KOPT-K1 (cell line): Measurements from ENCODE around the gene CELF2.

ENCODE experiments used
- H3K27ac ChIP-seq: fragments of 200-600 bp; sonication (generic); 2 replicates; pipeline ENCODE4 v1.5.1; 2016; ENCODE audit warnings: antibody characterized with exemption, mild to moderate bottlenecking, low read depth, low read length; ENCODE audit not compliant: poor library complexity, severe bottlenecking
- H3K36me3 ChIP-seq: fragments of 200-600 bp; sonication (generic); 2 replicates; pipeline ENCODE4 v1.5.1; 2017; ENCODE audit warnings: antibody characterized with exemption, mild to moderate bottlenecking, low read length, moderate library complexity; ENCODE audit not compliant: insufficient read depth
- H3K9me3 ChIP-seq: fragments of 200-600 bp; sonication (generic); 2 replicates; pipeline ENCODE4 v1.5.1; 2017; ENCODE audit warnings: antibody characterized with exemption, low read length, mild to moderate bottlenecking; ENCODE audit not compliant: insufficient read depth, poor library complexity, severe bottlenecking

The CELF2 gene

DNA sequence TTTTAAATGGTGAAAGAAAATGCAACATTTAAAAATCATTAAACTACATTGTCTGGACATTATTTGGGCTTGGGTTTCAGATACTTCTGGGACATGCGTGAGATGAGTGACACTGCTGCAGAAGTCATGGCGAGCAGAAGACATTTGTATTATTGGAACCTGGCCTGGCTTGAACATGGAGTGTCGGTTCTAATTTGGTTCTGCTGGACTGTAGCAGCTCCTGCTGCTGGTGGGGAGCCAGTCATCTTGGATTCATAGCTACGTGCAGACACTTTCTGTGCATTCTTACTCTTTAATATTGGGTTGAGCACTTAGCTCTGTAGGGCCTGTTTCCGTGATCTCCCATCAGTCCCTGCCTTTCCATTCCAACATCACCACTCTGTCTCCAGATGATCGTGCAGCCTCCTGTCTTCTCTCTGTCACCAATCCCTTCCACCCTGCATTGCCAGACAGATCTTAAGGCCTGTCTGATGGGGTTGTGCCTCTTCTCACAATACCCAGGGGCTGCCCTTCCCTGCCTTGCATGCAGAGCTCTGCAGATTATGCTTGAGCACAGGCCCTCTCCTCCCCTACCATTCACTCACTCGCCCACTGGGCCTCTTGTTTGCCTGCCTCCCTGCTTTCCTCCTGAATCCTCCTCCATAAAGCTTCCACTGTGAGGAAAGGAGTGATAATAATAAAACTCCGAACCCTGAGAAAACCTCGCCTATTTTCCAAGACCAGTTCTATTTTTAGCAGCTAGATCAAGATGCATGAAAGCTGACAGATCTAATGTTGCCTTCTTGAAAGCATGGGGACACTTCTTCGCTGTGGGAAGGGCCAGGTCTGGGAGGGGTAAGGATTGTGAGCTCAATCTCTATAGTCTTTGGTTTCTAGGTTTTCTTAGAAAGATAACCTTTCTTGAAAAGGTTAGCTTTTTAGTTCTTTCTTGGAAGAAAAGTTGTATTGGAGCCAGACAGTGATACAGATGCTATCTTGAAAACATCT is 32.9 kb downstream of the CELF2 start:
- Histone ChIP-seq H3K9me3 (no peaks in the 10 kb centered on the region), H3K27ac (no peak overlapping the region), H3K36me3 (no peaks in the 10 kb centered on the region)

DNA sequence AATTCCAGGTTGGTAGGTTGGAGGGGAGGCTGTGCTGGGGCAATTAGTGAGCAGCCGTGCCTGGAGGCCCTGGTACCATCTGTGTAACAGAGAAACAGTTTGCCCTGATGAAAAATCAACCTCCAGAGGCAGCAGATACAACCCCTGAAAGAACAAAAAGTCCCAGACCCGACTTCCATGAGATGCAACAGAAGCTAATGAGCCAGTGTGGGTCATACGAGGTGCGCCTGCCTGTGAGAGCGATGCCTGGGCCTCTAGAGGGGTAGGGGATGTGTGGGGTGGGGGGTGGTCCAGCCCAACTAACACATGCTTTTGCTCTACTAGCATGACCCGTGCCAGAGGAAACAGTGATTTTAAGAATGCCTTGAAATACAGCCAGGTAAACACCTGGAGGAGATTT is 39.3 kb downstream of the CELF2 start:
- no peaks in the 10 kb centered on the region for H3K36me3 ChIP-seq
- H3K9me3 ChIP-seq, result peaks cover 3% of the 10 kb centered on the region
- H3K27ac ChIP-seq, result no peak overlapping the region

DNA sequence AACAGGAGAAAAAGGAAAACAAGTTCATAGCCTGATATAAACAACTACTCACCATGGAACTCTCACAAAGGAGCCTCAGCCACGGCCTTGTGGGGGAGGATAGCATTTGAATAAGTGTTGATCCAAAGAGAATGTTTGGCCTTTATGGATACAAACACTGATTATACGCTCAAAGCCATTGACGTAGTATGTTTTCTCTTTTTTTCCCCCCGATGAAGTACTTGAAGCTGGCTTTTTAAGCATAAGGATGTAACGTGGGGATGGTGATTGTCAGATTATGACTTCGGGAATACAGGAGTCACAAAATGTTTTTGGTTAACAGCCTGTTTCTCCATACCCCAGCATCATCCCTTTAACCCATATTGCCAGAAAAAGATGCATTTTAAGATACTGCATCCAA is 39.8 kb downstream of the CELF2 start:
- no peaks in the 10 kb centered on the region for H3K36me3 ChIP-seq
- peaks cover 5% of the 10 kb centered on the region for H3K9me3 ChIP-seq
- no peak overlapping the region for H3K27ac ChIP-seq

DNA sequence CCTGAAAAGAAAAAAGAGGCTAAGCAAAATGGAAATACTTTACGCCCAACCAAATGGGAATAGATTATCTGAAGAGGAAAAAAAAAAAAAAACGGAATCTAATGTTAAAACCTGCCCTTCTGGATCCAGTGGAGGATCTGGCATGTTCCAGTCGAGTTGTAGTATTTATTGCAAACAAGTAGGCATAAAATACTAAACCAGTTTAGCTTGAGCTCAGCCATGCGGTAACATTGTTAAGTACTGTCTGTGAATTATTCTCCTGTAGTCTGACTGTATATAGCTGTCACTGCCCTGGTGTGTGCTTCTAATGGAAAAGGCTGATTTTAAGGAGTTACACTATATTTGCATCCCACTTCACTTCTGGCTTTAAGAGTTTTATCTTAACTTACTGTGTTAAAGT is 40.3 kb downstream of the CELF2 start:
- no peak overlapping the region for H3K27ac ChIP-seq
- no peaks in the 10 kb centered on the region for H3K36me3 ChIP-seq

DNA sequence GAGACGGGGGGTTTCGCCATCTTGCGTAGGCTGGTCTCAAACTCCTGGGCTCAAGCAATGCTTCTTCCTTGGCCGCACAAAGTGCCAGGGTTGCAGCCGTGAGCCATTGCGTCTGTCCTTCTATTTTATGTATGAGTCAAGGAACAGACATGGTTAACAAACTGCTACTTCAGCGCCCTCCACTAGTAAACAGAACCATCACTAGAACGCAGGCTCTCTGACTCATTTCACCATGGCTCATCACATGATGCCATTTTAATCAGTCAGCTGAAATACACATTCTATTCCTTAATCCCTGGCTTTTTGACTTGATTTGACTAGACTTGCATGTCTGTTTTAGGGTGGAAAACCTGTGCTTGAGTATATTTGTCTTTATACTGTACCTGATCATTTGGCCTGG is 41.3 kb downstream of the CELF2 start:
- peaks cover 5% of the 10 kb centered on the region for H3K9me3 ChIP-seq
- no peak overlapping the region for H3K27ac ChIP-seq
- H3K36me3 ChIP-seq, result no peaks in the 10 kb centered on the region

More for the DNA sequence above, 40.3 kb downstream of the CELF2 start:
- peaks cover 5% of the 10 kb centered on the region for H3K9me3 ChIP-seq

DNA sequence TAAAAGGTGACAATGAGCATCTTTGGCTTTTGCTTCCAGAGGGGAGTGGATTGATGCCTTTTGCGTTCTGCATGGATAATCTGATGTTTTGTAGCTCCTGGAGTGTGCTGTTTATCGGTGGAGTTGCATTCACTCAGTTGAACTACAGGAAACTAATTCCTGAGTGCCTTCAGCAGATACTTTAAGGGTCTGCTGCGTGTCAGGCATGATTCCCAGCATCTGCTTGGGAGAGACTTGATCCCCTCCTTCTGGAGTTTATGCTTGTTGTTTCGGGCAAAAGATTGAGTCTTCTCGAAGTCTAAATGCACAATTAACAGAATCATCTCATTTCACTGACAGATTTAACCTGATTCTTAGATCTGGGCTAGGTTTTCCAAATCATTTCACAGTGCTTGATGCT is 46.2 kb downstream of the CELF2 start:
- H3K36me3 ChIP-seq, result no peaks in the 10 kb centered on the region
- no peak overlapping the region for H3K27ac ChIP-seq
- H3K9me3 ChIP-seq, result peaks cover 5% of the 10 kb centered on the region

DNA sequence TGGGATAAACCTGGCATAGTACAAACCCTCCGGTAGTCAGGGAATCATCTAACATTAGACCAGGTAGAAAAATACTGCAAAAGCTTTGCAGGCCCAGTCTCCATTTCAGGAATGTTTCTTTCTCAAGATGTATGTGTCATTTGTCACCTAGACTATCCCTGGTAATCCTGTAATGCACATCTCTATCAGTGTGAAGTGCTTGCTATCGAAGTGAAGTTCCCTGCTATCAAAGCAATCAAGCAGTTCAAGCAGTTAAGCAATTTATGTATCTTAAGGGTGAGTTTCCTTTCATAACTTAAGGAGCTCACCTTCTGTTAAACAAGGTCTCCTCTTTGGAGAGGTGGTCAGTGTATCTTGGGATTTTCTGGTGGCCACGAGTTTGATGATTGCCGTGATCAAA is 47.2 kb downstream of the CELF2 start:
- peaks cover 5% of the 10 kb centered on the region for H3K9me3 ChIP-seq
- no peak overlapping the region for H3K27ac ChIP-seq
- no peaks in the 10 kb centered on the region for H3K36me3 ChIP-seq

DNA sequence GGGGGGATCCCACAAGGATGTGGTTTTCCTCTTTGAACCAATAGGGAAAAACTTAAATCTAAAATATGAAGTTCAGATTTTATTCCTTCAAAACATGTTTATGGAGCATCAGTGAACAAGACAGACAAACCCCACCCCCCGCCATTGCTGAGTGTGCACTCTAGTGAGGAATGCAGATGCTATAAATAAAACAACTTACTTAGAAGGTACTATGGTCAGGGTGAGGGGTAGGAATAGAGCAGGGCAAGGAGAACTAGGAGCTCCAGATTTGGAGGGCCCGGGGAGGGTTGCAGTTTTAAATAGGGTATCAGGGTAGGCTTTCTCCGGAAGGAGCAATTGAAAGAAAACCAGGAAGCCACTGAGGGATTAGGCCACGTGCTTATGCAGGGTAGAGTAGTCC is 47.9 kb downstream of the CELF2 start:
- Histone ChIP-seq H3K36me3 (no peaks in the 10 kb centered on the region), H3K27ac (no peak overlapping the region), H3K9me3 (peaks cover 5% of the 10 kb centered on the region)

DNA sequence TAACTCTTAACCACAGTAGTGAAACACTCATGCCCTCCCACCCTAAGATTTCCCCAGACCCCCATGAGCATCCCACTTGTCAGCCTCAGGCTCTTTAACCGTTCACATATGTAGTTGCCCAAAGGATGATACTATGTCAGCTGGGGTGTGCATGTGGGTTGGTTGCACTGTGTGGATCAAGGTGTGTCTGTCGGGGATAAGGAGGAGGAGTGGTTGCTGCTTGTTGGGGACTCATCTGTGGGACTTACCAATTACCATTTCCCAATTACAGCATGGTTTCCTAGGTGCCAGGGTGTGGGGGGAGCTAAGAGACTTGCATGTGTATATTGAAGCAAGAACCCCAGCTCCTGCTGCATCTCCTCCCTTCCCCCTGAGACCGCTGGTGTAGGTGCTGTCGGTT is 48.8 kb downstream of the CELF2 start:
- no peaks in the 10 kb centered on the region for H3K36me3 ChIP-seq
- H3K27ac ChIP-seq, result no peak overlapping the region
- peaks cover 5% of the 10 kb centered on the region for H3K9me3 ChIP-seq

DNA sequence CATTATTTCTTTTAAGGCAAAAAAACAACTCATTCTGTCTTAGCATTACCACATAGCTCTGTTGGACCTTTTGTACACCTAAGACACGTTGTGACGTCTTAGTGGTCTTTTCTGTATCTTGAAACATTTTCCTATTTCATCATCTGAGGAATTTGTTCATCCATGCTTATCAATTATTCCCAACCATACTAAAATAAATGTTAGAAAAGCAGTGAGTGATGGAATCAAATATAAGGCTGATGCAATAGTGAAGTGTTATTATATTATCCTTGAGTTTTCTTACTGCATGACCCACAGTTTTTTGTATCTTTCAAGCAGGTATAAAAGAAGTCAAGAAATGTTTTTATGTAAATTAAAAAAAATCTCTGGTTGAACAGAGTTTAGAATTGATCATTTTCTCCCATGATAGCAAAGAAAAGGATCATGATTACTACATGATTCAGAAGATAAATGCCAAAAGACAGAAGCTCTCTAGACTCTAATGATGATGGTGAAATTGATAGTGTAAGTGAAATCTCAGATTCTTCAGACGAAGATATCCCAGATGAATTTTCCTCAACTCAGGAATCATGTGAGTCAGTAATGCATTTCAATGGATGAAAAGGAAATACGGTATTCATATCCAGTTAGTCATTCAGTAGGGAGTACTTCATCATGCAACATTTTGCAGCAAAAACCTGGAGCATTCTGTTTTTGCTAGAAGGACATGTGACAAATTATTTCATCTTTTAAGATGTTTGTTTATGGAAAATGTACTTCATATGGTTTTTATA is 51.4 kb downstream of the CELF2 start:
- Histone ChIP-seq H3K27ac (no peak overlapping the region), H3K36me3 (no peaks in the 10 kb centered on the region), H3K9me3 (no peaks in the 10 kb centered on the region)

DNA sequence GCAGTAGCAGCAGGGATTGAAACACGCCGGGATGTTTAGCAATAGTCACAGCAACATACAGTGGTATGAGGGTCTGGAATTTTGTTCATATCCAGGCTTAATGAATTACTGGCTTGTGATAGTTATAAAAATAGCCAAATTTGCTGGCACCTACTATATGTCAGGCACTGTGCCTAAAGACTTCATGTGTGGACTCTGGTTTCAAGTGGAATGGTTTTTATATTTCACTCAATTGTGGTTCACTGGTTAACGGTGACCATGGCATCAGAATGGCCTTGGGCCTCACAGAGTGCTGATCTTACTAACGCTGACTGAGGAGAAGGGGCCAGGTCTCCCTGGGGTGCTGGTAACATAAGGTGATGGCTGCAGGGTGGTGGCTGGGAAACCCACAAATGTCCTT is 55.7 kb downstream of the CELF2 start:
- no peaks in the 10 kb centered on the region for H3K9me3 ChIP-seq
- H3K27ac ChIP-seq, result no peak overlapping the region
- H3K36me3 ChIP-seq, result no peaks in the 10 kb centered on the region

DNA sequence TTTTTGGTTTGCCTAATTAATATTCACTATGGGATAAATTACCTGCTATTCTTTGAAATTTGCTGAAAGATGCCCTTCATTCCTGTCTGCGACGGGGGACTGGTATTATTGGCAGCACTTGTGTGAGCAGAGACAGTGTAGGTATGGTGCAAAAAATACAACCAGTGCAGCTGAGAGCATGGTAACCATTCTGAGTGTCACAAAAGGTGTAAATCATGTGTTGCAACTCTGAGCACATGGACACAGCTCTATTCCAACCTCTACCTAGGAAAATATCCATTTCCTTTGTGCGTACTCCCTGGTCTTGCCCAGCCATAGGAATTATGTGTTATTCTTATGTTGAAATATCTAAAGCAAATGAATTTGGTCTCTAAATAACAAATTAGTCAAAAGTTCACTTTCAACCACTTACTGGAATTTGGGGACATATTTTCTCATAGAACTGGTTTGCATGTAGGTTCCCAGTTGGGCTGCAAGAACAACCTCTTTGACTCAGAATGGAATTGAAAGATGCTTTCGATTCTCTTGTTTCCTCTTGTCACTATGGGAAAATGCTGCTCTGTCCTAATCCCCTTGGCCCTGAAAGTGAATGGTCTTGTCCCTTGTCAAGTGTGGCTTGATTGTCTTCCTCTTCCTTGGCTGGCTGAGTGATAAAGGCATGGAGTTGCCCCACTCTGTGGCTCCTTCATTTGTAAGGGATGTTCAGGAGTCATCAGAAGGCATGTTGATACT is 57.0 kb downstream of the CELF2 start:
- no peak overlapping the region for H3K27ac ChIP-seq
- no peaks in the 10 kb centered on the region for H3K36me3 ChIP-seq
- H3K9me3 ChIP-seq, result no peaks in the 10 kb centered on the region

DNA sequence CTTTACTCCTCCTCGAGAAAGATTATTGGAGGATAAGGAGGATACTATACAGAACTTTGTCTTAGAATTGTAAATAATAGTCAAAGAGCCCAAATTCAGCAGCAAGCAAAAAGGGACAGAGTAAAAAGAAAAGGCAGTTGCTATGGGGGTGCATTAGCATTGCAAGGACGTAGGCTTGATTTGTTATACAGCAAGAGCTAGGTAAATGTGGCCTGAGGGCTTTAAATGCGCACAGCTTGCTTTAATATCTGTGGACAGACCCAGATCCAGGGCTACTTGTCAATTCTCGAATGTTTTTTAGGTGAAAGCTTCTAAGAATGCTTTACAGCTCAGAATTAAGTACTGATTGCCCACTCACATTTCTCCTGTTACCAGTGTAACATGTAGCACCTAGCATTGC is 58.5 kb downstream of the CELF2 start:
- no peak overlapping the region for H3K27ac ChIP-seq
- H3K36me3 ChIP-seq, result no peaks in the 10 kb centered on the region
- no peaks in the 10 kb centered on the region for H3K9me3 ChIP-seq

DNA sequence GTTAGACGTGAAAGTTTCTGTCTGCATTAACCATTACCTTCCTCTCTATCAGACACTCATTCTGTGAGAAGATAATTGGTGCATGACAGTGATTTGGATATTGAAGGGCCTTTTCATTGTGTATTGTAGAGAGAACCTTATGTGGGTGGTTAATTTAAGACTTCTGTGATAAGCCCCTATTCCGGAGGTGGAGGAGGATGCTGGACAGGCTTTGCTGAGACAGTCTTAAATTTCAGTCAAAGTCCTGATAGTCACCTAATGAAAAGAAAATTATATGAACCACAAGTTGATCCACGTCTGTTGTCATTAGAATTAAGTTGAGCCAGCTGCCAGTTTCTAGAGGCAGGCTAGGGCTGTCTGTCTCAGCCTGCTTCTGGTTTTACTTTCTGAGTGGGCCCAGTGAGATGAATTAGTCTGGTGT is 62.9 kb downstream of the CELF2 start:
- Histone ChIP-seq H3K36me3 (no peaks in the 10 kb centered on the region), H3K27ac (no peak overlapping the region), H3K9me3 (no peaks in the 10 kb centered on the region)

DNA sequence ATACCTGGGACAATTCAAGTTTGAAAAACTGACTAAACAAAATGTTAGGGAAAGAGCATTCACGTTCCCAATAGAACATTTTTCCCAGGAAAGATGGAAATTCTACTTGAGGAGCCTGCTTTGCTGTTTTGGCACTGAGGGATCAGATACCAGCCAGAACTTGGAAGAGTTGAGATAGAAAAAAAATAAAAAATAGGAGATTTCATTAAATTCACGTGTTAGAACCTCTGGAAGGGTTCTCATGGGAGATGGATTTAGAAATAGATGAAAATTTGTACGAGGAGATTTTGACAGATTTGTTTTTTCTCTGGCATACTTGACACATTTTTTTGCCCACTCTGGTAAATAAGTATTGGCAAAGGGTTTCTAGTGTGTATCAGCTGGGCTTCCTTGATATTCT is 63.7 kb downstream of the CELF2 start:
- Histone ChIP-seq H3K27ac (no peak overlapping the region), H3K9me3 (no peaks in the 10 kb centered on the region), H3K36me3 (no peaks in the 10 kb centered on the region)
